K562 (cell line): Measurements from ENCODE around the gene GFOD2. TPM values are rescaled to one million over a fixed set of nuclear protein-coding genes. Genes with fewer than 3 reads are reported as not detected.

ENCODE experiments used
- ATAC-seq: fragments of 200-7000 bp; cut with Tn5 transposase; 3 replicates; pipeline ENCODE4 v1.9.1; 2020; ENCODE audit warnings: moderate library complexity
- BruUV-seq: library from RNA; stranded (reverse); fragments of 400-500 nt; replicated peaks from 2 replicates; lab custom pipeline; 2021; lab: Mats Ljungman, UMichigan
- CTCF ChIA-PET: fragments of 300-600 bp; formaldehyde crosslinking; extraction: SDS; loops from one replicate; lab custom pipeline; 2021; ENCODE audit warnings: low intra/inter-chr PET ratio; lab: Yijun Ruan, JAX
- POLR2A ChIA-PET: fragments of 300-600, 350-650 bp; sonication (Branson Sonifier 250); formaldehyde crosslinking; extraction: SDS; loops from one replicate; lab custom pipeline; 2021; ENCODE audit warnings: antibody characterized with exemption, inconsistent platforms; lab: Yijun Ruan, JAX
- DNase-seq, 4 experiments: peaks; one replicate each; pipeline versions ENCODE4 v3.0.0 to v3.0.0-alpha.2; 2011 to 2018; ENCODE audit warnings: low spot score in 3 of 4, mixed read lengths in 3 of 4; ENCODE audit errors: extremely low read depth in 1 of 4
- FAIRE-seq: peaks from 2 replicates; lab custom pipeline; 2011; peaks lifted over from hg19 to GRCh38; lab: Jason Lieb, UNC
- H2AFZ ChIP-seq: 2 replicates; pipeline ENCODE4 v1.6.0; 2011; ENCODE audit warnings: low read depth, low read length, control low read depth, inconsistent platforms
- H3K27ac ChIP-seq: fragments of 200-600 bp; 3 replicates; pipeline ENCODE4 v1.8.0; 2011; ENCODE audit warnings: low read depth, mild to moderate bottlenecking, control low read depth, inconsistent platforms, low read length, moderate library complexity, mixed read lengths; ENCODE audit errors: extremely low read depth
- H3K27me3 ChIP-seq, 2 experiments: fragments of 300-600 bp in 1 of 2; 2 replicates in 1 of 2; 3 replicates in 1 of 2; pipeline versions ENCODE4 v1.6.0 to v1.8.0; 2011; ENCODE audit warnings: inconsistent platforms in 2 of 2, low read length in 2 of 2, mild to moderate bottlenecking in 1 of 2, mixed read lengths in 1 of 2, moderate library complexity in 1 of 2; ENCODE audit not compliant: control insufficient read depth in 2 of 2, insufficient read depth in 2 of 2
- H3K36me3 ChIP-seq: fragments of 300-600 bp; 3 replicates; pipeline ENCODE4 v1.8.0; 2011; ENCODE audit warnings: mild to moderate bottlenecking, low read length, inconsistent platforms; ENCODE audit not compliant: control insufficient read depth, insufficient read depth
- H3K4me1 ChIP-seq, 2 experiments: fragments of 200-600 bp in 1 of 2; replicated peaks in 1 of 2; 2 replicates in 1 of 2; 3 replicates in 1 of 2; pipeline versions ENCODE4 v1.5.1 to v1.8.0; 2011; ENCODE audit warnings: inconsistent platforms in 2 of 2, low read length in 2 of 2, mild to moderate bottlenecking in 1 of 2, mixed read lengths in 1 of 2, moderate library complexity in 1 of 2; ENCODE audit not compliant: control insufficient read depth in 2 of 2, insufficient read depth in 2 of 2
- H3K4me2 ChIP-seq: 2 replicates; pipeline ENCODE4 v1.6.1; 2011; ENCODE audit warnings: low read length, control low read depth, inconsistent platforms, mixed read lengths; ENCODE audit not compliant: insufficient read depth
- H3K4me3 ChIP-seq: fragments of 200-600 bp; sonication (generic), shearing (Covaris generic); 2 replicates; pipeline ENCODE4 v1.5.1; 2016; ENCODE audit warnings: control low read depth, inconsistent platforms
- H3K79me2 ChIP-seq: fragments of 200-600 bp; 3 replicates; pipeline ENCODE4 v1.8.0; 2011; ENCODE audit warnings: low read length, inconsistent platforms; ENCODE audit not compliant: control insufficient read depth, insufficient read depth
- H3K9ac ChIP-seq, 2 experiments: 2 replicates each; pipeline versions ENCODE4 v1.6.0 to v1.6.1; 2011; ENCODE audit warnings: low read depth in 2 of 2, low read length in 2 of 2, control low read depth in 1 of 2, inconsistent platforms in 1 of 2, mild to moderate bottlenecking in 1 of 2, mixed read lengths in 1 of 2; ENCODE audit not compliant: insufficient read depth in 1 of 2
- H3K9me1 ChIP-seq: one replicate; pipeline ENCODE4 v1.6.0; 2011; ENCODE audit warnings: inconsistent platforms, mild to moderate bottlenecking, low read length, moderate library complexity; ENCODE audit not compliant: control insufficient read depth, insufficient read depth
- H3K9me3 ChIP-seq: replicated peaks from 2 replicates; pipeline ENCODE4 v1.5.1; 2011; ENCODE audit warnings: low read depth, low read length, inconsistent platforms; ENCODE audit not compliant: control insufficient read depth, insufficient read depth
- H4K20me1 ChIP-seq: replicated peaks from 2 replicates; pipeline ENCODE4 v1.6.1; 2011; ENCODE audit warnings: low read length, inconsistent platforms, mixed read lengths; ENCODE audit not compliant: control insufficient read depth, insufficient read depth
- BDP1 ChIP-seq: IDR thresholded peaks from 3 replicates; pipeline ENCODE4 v1.6.1; 2011; ENCODE audit not compliant: insufficient read length, insufficient read depth
- BRD9 ChIP-seq: fragments of 450-650 bp; IDR thresholded peaks from 2 replicates; pipeline ENCODE4 v1.6.1; 2018; ENCODE audit warnings: low read depth; ENCODE audit not compliant: partially characterized antibody
- FOXP1 ChIP-seq: sonication (generic); formaldehyde crosslinking; IDR thresholded peaks from 2 replicates; pipeline ENCODE4 v1.8.0; 2022; ENCODE audit warnings: mild to moderate bottlenecking, missing genetic modification reagents
- MEIS2 ChIP-seq: fragments of 450-650 bp; IDR thresholded peaks from 2 replicates; pipeline ENCODE4 v1.6.1; 2014; ENCODE audit warnings: mild to moderate bottlenecking; ENCODE audit not compliant: partially characterized antibody
- NONO ChIP-seq, 2 experiments: fragments of 200-400 bp in 1 of 2; fragments of 450-650 bp in 1 of 2; formaldehyde crosslinking in 1 of 2; IDR thresholded peaks; 2 replicates each; pipeline ENCODE4 v1.6.1; 2017; ENCODE audit warnings: low read depth in 2 of 2, mild to moderate bottlenecking in 2 of 2, moderate library complexity in 2 of 2, low read length in 1 of 2
- PBX2 ChIP-seq, 2 experiments: IDR thresholded peaks in 1 of 2; conservative IDR thresholded peaks in 1 of 2; 2 replicates each; pipeline ENCODE4 v1.6.1; 2016; ENCODE audit warnings: low read depth in 2 of 2, mild to moderate bottlenecking in 1 of 2, missing compliant biosample characterization in 1 of 2, missing genetic modification characterization in 1 of 2, moderate library complexity in 1 of 2
- SMAD4 ChIP-seq: fragments of 250-450 bp; sonication (Bioruptor Pico); conservative IDR thresholded peaks from 2 replicates; pipeline ENCODE4 v1.8.0; 2021; ENCODE audit warnings: inconsistent platforms, mild to moderate bottlenecking, moderate library complexity
- WGBS: fragments of 100-300 bp; shearing (Covaris generic); methylation state at CpG from one replicate; pipeline ENCODE4 v1.1.6; 2016; ENCODE audit warnings: low coverage, mixed read lengths; ENCODE audit not compliant: insufficient coverage; ENCODE audit errors: missing lambda C conversion rate; 5-methylcytosine and 5-hydroxymethylcytosine counted together
- in situ Hi-C: fragments of 300-500 bp; cut with MboI; formaldehyde crosslinking; loops from 4 replicates; pipeline ENCODE4 v1.15.0; 2018; ENCODE audit warnings: inconsistent platforms, mixed read lengths
- intact Hi-C: fragments of 100-400 bp; cut with micrococcal nuclease; formaldehyde crosslinking; loops from 2 replicates; pipeline ENCODE4 v1.14.2; 2022
- polyA plus RNA-seq, 8 experiments: library from polyadenylated mRNA; depleted of rRNA in 4 of 8; stranded (reverse) in 5 of 8; unstranded in 3 of 8; fragments of >200 nt; fragmentation: Nextera tagmentation in 2 of 8; fragmentation: Illumina TruSeq in 1 of 8; extraction: Ambion mirVana in 2 of 8; extraction: Trizol in 1 of 8; gene quantifications; 2 replicates each; pipeline versions ENCODE4 v1.2.1 to v1.2.3, GENCODE V29; 2011 to 2014; ENCODE audit warnings: inconsistent platforms in 1 of 8, missing spikeins in 1 of 8
- total RNA-seq, 7 experiments: library from RNA; depleted of rRNA in 6 of 7; stranded (reverse); fragments of >200 nt in 6 of 7; fragmentation: Illumina TruSeq in 2 of 7; extraction: Trizol in 2 of 7; gene quantifications; 2 replicates each; pipeline versions ENCODE4 v1.2.1 to v1.2.3, GENCODE V29; 2011 to 2021; ENCODE audit warnings: low replicate concordance in 1 of 7
- TF ChIP-seq, protein P1 (sequence below): IDR thresholded peaks from 3 replicates; pipeline ENCODE4 v1.6.1; 2011; ENCODE audit warnings: borderline replicate concordance, mild to moderate bottlenecking; ENCODE audit not compliant: insufficient read length, insufficient read depth
- TF ChIP-seq, protein P2 (sequence below), 2 experiments: fragments of 450-650 bp; IDR thresholded peaks; 2 replicates each; pipeline ENCODE4 v1.6.1; 2016; ENCODE audit warnings: mild to moderate bottlenecking in 2 of 2, borderline replicate concordance in 1 of 2, low read depth in 1 of 2, moderate library complexity in 1 of 2

GFOD2 gene
- total and polyA plus RNA-seq, 9 of the 15 experiments (the other 6 are each of a cell fraction or from before 2014, with no cell fraction given), result 1.9 to 15.8 (median 11.1) TPM

DNA sequence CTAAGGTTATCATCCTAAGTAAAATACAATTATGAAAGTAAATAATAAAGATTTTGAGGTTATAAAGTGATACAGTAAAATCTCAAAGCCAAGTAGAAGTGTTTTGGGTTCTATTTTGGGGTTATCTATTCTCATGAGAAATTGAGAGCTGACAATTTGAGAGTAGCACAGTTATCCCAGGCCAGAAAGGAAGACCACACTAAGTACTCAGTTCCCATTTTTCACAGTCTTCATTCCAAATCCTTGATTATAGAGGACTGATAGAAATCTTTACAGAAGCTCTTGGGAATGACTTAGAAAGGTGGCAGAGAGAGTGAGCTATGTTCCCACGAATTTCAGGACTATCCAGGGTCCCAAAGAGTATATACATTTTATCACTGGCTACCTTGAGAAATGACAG lies 4.6 kb downstream of the GFOD2 start:
- Histone ChIP-seq H3K79me2 (peaks cover 33% of the 10 kb centered on the region), H3K4me2 (no peak overlapping the region), H3K4me3 (no peak overlapping the region), H3K27ac (no peak overlapping the region), H3K9me1 (no peaks in the 10 kb centered on the region), H3K9me3 (no peaks in the 10 kb centered on the region), H3K9ac (no peak overlapping the region), H4K20me1 (0 out of 2 replicates have a peak, but pooled peaks cover 4% of the 10 kb centered on the region), H3K36me3 (peaks cover 8% of the 10 kb centered on the region; the same call in 1 of the 3 replicates), H3K4me1 (peaks cover 6 to 12% of the 10 kb centered on the region in 2 experiments), H3K27me3 (no peaks in the 10 kb centered on the region), H2AFZ (no peak overlapping the region)
- FAIRE-seq, result no peak
- 0% methylated on average over 1 of the region's 1 CpG for WGBS
- ChIA-PET POLR2A (no interaction called here), CTCF (no interaction called here)
- in situ Hi-C loops, result no loop called here
- no peak for DNase-seq
- no peak for ATAC-seq
- intact Hi-C loops, result no loop called here
- BruUV-seq, result no TSS peak
- no peak for TF ChIP-seq PBX2 (CRISPR knock-in tag; IDR thresholded peaks at IDR 0.05; ENCODE audit: low read depth)
- TF ChIP-seq PBX2 (tag; conservative IDR thresholded peaks at IDR 0.05; ENCODE audit: low read depth), result no peak
- TF ChIP-seq, protein P1, sequence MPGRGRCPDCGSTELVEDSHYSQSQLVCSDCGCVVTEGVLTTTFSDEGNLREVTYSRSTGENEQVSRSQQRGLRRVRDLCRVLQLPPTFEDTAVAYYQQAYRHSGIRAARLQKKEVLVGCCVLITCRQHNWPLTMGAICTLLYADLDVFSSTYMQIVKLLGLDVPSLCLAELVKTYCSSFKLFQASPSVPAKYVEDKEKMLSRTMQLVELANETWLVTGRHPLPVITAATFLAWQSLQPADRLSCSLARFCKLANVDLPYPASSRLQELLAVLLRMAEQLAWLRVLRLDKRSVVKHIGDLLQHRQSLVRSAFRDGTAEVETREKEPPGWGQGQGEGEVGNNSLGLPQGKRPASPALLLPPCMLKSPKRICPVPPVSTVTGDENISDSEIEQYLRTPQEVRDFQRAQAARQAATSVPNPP, result no peak
- no peak for TF ChIP-seq BRD9
- TF ChIP-seq BDP1, result no peak
- TF ChIP-seq, protein P2, sequence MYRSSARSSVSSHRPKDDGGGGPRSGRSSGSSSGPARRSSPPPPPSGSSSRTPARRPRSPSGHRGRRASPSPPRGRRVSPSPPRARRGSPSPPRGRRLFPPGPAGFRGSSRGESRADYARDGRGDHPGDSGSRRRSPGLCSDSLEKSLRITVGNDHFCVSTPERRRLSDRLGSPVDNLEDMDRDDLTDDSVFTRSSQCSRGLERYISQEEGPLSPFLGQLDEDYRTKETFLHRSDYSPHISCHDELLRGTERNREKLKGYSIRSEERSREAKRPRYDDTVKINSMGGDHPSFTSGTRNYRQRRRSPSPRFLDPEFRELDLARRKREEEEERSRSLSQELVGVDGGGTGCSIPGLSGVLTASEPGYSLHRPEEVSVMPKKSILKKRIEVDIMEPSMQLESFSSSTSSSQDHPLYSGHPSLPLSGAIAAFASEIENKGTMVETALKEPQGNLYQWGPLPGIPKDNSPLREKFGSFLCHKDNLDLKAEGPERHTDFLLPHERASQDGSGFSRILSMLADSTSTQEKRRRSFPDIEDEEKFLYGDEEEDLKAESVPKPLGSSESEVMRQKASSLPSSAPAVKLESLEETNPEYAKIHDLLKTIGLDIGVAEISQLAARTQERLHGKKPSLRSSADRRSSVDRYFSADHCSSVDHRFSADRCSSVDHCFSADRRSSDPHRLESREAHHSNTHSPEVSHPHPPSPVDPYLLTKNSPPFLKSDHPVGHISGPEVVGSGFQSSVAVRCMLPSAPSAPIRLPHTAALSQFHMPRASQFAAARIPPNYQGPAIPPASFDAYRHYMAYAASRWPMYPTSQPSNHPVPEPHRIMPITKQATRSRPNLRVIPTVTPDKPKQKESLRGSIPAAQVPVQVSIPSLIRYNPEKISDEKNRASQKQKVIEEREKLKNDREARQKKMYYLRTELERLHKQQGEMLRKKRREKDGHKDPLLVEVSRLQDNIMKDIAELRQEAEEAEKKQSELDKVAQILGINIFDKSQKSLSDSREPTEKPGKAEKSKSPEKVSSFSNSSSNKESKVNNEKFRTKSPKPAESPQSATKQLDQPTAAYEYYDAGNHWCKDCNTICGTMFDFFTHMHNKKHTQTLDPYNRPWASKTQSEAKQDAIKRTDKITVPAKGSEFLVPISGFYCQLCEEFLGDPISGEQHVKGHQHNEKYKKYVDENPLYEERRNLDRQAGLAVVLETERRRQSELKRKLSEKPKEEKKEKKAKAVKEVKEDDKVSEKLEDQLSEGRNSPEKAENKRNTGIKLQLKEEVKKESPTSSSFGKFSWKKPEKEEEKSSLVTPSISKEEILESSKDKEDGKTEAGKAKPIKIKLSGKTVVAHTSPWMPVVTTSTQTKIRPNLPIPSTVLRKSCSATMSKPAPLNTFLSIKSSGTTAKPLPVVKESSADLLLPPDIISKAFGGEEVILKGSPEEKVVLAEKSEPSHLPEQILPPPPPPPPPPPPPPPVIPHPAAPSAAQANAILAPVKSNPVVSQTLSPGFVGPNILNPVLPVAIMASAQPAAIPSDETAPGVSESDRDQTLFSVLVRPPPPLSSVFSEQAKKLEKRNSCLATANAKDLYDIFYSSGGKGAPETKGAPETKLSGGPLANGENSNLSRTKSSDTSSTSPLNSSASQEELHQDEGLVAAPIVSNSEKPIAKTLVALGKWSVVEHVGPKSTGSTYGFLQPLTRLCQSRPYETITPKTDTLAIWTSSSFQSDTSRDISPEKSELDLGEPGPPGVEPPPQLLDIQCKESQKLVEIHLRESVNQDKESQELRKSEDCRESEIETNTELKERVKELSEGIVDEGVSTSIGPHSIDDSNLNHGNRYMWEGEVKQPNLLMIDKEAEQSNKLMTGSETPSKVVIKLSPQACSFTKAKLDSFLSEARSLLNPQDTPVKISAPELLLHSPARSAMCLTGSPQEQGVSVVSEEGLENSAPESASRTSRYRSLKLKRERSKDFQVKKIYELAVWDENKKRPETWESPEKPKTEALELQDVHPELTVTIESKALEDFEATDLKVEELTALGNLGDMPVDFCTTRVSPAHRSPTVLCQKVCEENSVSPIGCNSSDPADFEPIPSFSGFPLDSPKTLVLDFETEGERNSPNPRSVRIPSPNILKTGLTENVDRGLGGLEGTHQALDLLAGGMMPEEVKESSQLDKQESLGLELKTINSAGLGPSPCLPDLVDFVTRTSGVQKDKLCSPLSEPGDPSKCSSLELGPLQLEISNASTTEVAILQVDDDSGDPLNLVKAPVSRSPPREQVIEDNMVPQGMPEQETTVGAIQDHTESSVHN (IDR thresholded peaks at IDR 0.05; ENCODE audit: borderline replicate concordance in 1 of 2, low read depth in 1 of 2), result no peak
- no peak for TF ChIP-seq MEIS2
- no peak for TF ChIP-seq SMAD4 (CRISPR knock-in tag)
- TF ChIP-seq NONO (IDR thresholded peaks at IDR 0.05; ENCODE audit: low read depth in 2 of 2, low read length in 1 of 2), result no peak
- no peak for TF ChIP-seq FOXP1
